ENCODE results near the gene FAU.

Gene FAU

DNA sequence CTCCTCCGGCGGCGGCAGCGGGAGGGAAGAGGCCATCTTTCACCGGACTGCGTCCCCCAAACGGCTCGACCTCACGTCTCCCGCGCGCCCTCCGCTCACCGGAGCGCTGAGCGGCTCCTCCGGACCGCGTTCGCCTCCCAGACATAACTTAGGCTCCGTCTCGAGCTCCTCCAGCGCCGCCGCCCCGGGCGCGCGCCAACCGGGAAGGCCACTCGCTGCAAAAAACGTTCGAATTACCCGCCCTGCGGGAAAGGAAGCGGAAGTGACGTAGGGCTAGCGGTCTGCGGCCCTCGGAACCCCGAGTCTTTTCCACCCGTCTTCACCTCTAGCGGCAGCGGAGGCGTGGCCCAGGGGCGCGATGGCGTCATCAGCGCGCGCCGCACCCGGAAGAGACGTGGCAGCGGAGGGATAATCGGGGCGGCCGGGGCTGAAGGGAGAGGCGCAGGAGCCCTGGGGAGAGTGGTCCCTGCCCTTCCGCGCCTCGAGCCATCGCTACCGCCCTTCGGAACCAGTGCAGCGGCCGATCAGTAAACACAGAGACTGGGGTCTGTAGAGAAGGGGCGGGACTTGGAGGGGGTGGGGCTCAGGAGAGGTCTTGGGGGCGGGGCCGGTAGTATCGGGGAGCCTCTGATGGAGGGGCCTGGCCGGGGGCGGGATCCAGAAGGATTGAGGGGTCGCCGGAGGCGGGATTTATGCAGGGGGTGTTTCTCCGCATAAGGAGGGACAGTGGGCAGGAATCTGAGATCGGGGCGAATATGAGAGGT lies 37.9 kb downstream of the FAU start, which contains the start of the genes CDCA5 and ZFPL1:
Gene CDCA5, minus strand, starts transcription at position 207 of the 764 bp plus-strand sequence. Its CDS starts 62 bp downstream, at position 145.
Gene ZFPL1, plus strand, starts transcription at position 389 of the 764 bp plus-strand sequence. CDS start 477 bp downstream, outside the sequence.
- TF ChIP-seq, protein P1, sequence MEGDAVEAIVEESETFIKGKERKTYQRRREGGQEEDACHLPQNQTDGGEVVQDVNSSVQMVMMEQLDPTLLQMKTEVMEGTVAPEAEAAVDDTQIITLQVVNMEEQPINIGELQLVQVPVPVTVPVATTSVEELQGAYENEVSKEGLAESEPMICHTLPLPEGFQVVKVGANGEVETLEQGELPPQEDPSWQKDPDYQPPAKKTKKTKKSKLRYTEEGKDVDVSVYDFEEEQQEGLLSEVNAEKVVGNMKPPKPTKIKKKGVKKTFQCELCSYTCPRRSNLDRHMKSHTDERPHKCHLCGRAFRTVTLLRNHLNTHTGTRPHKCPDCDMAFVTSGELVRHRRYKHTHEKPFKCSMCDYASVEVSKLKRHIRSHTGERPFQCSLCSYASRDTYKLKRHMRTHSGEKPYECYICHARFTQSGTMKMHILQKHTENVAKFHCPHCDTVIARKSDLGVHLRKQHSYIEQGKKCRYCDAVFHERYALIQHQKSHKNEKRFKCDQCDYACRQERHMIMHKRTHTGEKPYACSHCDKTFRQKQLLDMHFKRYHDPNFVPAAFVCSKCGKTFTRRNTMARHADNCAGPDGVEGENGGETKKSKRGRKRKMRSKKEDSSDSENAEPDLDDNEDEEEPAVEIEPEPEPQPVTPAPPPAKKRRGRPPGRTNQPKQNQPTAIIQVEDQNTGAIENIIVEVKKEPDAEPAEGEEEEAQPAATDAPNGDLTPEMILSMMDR (IDR thresholded peaks at IDR 0.05; ENCODE audit: low read depth, low read length): no peak
- peak; percentile 96 to 97 for DNase-seq (ENCODE audit: low read depth in 2 of 2)
- peak within 1 kb of the TSS; percentile 81 to 91 for H3K4me3 ChIP-seq (replicated peaks in 1 of 2; ENCODE audit: low read depth in 2 of 2, low read length in 2 of 2)

DNA sequence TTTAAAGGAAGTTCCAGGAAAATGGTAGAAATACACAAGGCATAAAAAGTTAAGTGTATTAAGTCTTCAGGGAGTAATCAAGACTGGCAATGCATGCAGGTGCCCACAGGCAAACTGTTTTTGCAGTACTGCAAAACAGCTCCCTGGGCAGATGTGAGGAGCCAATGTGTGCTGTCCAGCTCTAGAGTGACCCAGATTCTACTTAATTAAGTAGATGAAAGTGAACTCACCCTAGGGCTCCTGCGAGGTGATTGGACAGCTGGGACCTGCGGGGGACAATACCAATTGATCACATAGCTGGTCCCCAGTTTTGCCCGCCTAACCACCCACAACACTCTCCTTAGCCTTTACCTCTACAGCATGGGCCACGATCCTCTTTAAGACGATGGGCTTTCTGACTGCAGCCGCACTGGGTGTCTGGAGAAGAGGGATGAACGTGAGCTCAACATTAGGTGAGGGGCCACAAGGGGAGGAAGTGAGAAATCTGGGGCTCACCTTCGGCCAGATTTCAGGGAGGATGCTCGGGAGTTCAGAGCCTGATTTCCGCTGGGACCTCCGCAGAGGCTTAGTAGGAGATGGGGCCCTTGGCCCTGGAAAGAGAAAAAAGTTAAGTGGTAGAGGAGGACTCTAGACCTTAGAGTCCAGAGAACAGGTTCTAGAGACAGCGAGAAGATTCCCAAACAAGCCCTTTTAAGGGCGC lies 38.6 kb downstream of the FAU start:
- peak overlapping the region; percentile 81 to 91 for H3K4me3 ChIP-seq (replicated peaks in 1 of 2; ENCODE audit: low read depth in 2 of 2, low read length in 2 of 2)
- TF ChIP-seq, protein P1 (IDR thresholded peaks at IDR 0.05; ENCODE audit: low read depth, low read length): no peak
- DNase-seq (ENCODE audit: low read depth in 2 of 2): no peak

DNA sequence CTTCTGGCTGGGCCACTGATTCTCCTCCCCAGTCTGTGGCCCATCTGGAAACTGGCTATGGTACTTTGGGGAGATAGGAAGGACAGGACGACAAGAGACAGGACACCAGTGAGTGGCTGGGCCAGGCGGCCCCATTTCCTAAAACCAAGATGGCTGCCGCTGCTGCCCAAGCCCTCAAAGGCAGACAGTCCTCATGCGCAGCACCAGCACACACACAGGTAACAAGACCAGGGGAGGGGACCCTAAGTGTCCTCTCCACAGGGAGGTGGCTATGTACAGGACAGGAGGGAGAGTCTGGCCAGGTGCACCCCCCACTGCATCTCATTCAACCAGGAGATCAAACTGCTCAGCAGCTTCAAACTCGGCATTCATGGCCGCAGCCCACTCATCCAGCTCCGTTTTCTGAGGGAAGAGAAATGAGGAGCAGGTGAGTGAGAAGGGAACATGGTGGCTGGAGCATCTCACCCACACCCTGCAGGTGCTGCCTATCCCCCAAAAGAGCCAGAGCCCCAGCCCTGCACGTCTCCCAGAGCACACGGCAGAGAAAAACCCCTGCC lies 43.1 kb downstream of the FAU start:
- DNase-seq (ENCODE audit: low read depth in 2 of 2): no peak
- H3K4me3 ChIP-seq (replicated peaks in 1 of 2; ENCODE audit: low read depth in 2 of 2, low read length in 2 of 2): no peak overlapping the region
- TF ChIP-seq, protein P1 (IDR thresholded peaks at IDR 0.05; ENCODE audit: low read depth, low read length): no peak

DNA sequence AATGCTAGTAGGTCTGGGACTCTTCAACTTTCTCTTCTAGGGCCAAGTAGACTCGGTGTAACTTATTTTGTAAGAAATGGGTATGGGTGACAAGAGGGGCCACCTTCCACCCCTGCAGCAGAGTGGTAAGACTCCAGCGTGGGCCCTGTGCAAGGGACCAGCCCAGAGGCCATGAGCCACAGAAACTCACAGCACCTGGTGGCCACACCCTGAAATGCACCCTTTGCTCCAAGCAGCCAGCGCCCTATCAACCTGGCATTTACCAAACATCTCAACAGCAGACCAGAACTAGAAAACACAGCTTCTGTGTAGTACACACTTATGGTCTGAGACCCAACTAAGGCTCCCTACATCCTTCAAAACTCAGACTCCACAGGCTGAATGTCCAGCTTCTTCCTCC lies 43.8 kb downstream of the FAU start:
- TF ChIP-seq, protein P1 (IDR thresholded peaks at IDR 0.05; ENCODE audit: low read depth, low read length): peak; percentile 66
- peak; percentile 35 to 47 for DNase-seq (ENCODE audit: low read depth in 2 of 2)
- H3K4me3 ChIP-seq (replicated peaks in 1 of 2; ENCODE audit: low read depth in 2 of 2, low read length in 2 of 2): no peak overlapping the region

DNA sequence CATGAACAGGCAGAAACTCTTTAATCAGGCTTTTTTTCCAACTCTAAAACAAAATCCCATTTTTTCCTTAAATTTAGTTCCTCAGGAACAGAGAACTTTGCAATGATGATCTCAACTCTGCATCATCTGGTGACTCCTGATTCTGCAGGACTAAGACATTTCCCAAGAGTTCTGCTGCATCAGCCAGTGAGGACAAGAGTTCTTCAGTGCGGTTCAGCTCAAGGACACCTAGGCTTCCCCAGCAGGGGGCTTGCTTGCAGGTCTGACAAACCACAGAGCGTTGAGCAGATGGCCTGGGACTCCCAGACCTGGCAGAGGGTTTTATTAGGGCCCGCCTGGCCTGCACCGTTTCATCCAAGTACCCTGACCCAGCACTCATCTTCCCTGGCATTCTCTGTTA lies 44.5 kb downstream of the FAU start:
- TF ChIP-seq, protein P1 (IDR thresholded peaks at IDR 0.05; ENCODE audit: low read depth, low read length): no peak
- DNase-seq (ENCODE audit: low read depth in 2 of 2): peak in 1 of 2 donors; percentile 24
- no peak overlapping the region for H3K4me3 ChIP-seq (replicated peaks in 1 of 2; ENCODE audit: low read depth in 2 of 2, low read length in 2 of 2)

DNA sequence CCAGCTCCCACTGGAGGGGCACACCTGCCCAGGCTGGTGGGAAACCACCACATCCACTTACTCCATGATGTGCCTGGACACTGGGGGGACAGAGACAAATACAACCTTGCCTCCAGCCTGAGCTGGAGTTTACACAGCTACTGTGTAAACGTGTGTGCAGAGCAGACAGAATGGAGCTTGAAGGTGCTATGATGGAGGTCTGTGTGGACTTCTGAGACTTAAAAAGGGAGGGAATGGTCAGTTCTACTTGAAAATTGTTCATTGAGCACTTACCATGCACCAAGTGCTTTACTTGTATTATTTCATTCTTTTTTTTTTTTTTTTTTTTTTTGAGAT lies 49.3 kb downstream of the FAU start:
- DNase-seq (ENCODE audit: low read depth in 2 of 2): no peak
- no peak overlapping the region for H3K4me3 ChIP-seq (replicated peaks in 1 of 2; ENCODE audit: low read depth in 2 of 2, low read length in 2 of 2)
- TF ChIP-seq, protein P1 (IDR thresholded peaks at IDR 0.05; ENCODE audit: low read depth, low read length): no peak

All from cardiac fibroblast (primary cell).